HCT116 (cell line): Measurements from ENCODE around the gene IGFBP1. TPM values are rescaled to one million over a fixed set of nuclear protein-coding genes. Genes with fewer than 3 reads are reported as not detected.

Source experiments
- ATAC-seq: fragments of 200-7000 bp; cut with Tn5 transposase; 2 replicates; pipeline ENCODE4 v1.9.1; 2020; ENCODE audit warnings: mild to moderate bottlenecking, moderate library complexity
- BruUV-seq: library from RNA; stranded (reverse); fragments of 400-500 nt; replicated peaks from 2 replicates; lab custom pipeline; 2021; lab: Mats Ljungman, UMichigan
- CTCF ChIA-PET: fragments of 300-600 bp; sonication (Branson Sonifier 250); formaldehyde crosslinking; loops from one replicate; lab custom pipeline; 2021; ENCODE audit warnings: antibody characterized with exemption; lab: Charles Lee
- POLR2A ChIA-PET: fragments of 300-600, 350-600 bp; sonication (Branson Sonifier 250); formaldehyde crosslinking; loops from one replicate; lab custom pipeline; 2021; ENCODE audit warnings: antibody characterized with exemption; lab: Charles Lee
- RAD21 ChIA-PET, 2 experiments: fragments of 300-600 bp; sonication (Branson Sonifier 250); formaldehyde crosslinking; loops; one replicate each; lab custom pipeline; 2023; ENCODE audit warnings: low total read pairs in 2 of 2; ENCODE audit not compliant: uncharacterized antibody in 2 of 2, unreplicated experiment in 2 of 2, low non-redundant PET in 1 of 2; lab: Charles Lee
- DNase-seq: peaks from one replicate; pipeline ENCODE4 v3.0.0-alpha.2; 2010; ENCODE audit warnings: low read depth, low spot score
- H2AFZ ChIP-seq: fragments of 200-600 bp; shearing (Covaris generic), sonication (generic); 2 replicates; pipeline ENCODE4 v1.6.1; 2017; ENCODE audit warnings: low read depth, mixed run types, mixed read lengths, antibody characterized with exemption, low read length; ENCODE audit not compliant: poor library complexity, severe bottlenecking
- H3K27ac ChIP-seq: 2 replicates; pipeline ENCODE4 v1.5.1; 2012; ENCODE audit warnings: low read depth, low read length
- H3K27me3 ChIP-seq: fragments of 200-600 bp; sonication (generic); 2 replicates; pipeline ENCODE4 v1.6.1; 2016; ENCODE audit warnings: mixed run types, low read length, mixed read lengths; ENCODE audit not compliant: insufficient read depth
- H3K36me3 ChIP-seq, 2 experiments: fragments of 200-500 bp in 1 of 2; fragments of 200-600 bp in 1 of 2; sonication (Bioruptor generic) in 1 of 2; sonication (generic) in 1 of 2; 2 replicates each; pipeline versions ENCODE4 v1.5.1 to v1.6.1; 2014 to 2016; ENCODE audit warnings: low read length in 2 of 2, inconsistent platforms in 1 of 2, mixed read lengths in 1 of 2, mixed run types in 1 of 2; ENCODE audit not compliant: insufficient read depth in 2 of 2, control insufficient read depth in 1 of 2
- H3K4me1 ChIP-seq, 2 experiments: fragments of 200-600 bp in 1 of 2; sonication (generic) in 1 of 2; 2 replicates each; pipeline versions ENCODE4 v1.5.1 to v1.6.1; 2012 to 2017; ENCODE audit warnings: low read length in 2 of 2, inconsistent platforms in 1 of 2, mild to moderate bottlenecking in 1 of 2, mixed read lengths in 1 of 2, mixed run types in 1 of 2, moderate library complexity in 1 of 2; ENCODE audit not compliant: insufficient read depth in 2 of 2, control insufficient read depth in 1 of 2
- H3K4me2 ChIP-seq: fragments of 200-600 bp; sonication (generic); 2 replicates; pipeline ENCODE4 v1.6.1; 2017; ENCODE audit warnings: mixed run types, low read length, mixed read lengths
- H3K4me3 ChIP-seq, 2 experiments: fragments of 200-600 bp in 1 of 2; sonication (generic) in 1 of 2; replicated peaks in 1 of 2; 2 replicates each; pipeline ENCODE4 v1.5.1; 2011 to 2016; ENCODE audit warnings: low read length in 2 of 2, control low read depth in 1 of 2, low read depth in 1 of 2, mild to moderate bottlenecking in 1 of 2, mixed read lengths in 1 of 2, mixed run types in 1 of 2
- H3K79me2 ChIP-seq: fragments of 200-600 bp; sonication (generic); 2 replicates; pipeline ENCODE4 v1.6.1; 2017; ENCODE audit warnings: mild to moderate bottlenecking, mixed run types, low read length, moderate library complexity, mixed read lengths; ENCODE audit not compliant: insufficient read depth
- H3K9ac ChIP-seq: fragments of 200-600 bp; sonication (generic); 2 replicates; pipeline ENCODE4 v1.6.1; 2016; ENCODE audit warnings: low read length, mixed read lengths
- H3K9me2 ChIP-seq: fragments of 200-600 bp; sonication (generic), shearing (Covaris generic); 2 replicates; pipeline ENCODE4 v1.6.1; 2017; ENCODE audit warnings: mixed run types, mild to moderate bottlenecking, moderate library complexity; ENCODE audit not compliant: insufficient read depth
- H3K9me3 ChIP-seq, 2 experiments: fragments of 200-500 bp in 1 of 2; fragments of 200-600 bp in 1 of 2; sonication (Bioruptor generic) in 1 of 2; sonication (generic) in 1 of 2; 2 replicates each; pipeline ENCODE4 v1.6.1; 2014 to 2017; ENCODE audit warnings: low read length in 2 of 2, mixed read lengths in 2 of 2, inconsistent platforms in 1 of 2, low read depth in 1 of 2, mild to moderate bottlenecking in 1 of 2, mixed run types in 1 of 2, moderate library complexity in 1 of 2; ENCODE audit not compliant: control insufficient read depth in 1 of 2, insufficient read depth in 1 of 2
- H4K20me1 ChIP-seq: fragments of 200-600 bp; sonication (generic), shearing (Covaris generic); 2 replicates; pipeline ENCODE4 v1.6.1; 2017; ENCODE audit warnings: mixed run types, mild to moderate bottlenecking, moderate library complexity; ENCODE audit not compliant: insufficient read depth
- CBX3 ChIP-seq: IDR thresholded peaks from 2 replicates; pipeline ENCODE4 v1.6.1; 2012; ENCODE audit warnings: low read depth
- EZH2 ChIP-seq: fragments of 200-600 bp; sonication (generic); IDR thresholded peaks from 2 replicates; pipeline ENCODE4 v1.6.1; 2017; ENCODE audit warnings: antibody characterized with exemption, mixed run types
- RAD21 ChIP-seq: IDR thresholded peaks from 2 replicates; pipeline ENCODE4 v1.6.1; 2012; ENCODE audit warnings: low read depth, mild to moderate bottlenecking
- SP1 ChIP-seq: IDR thresholded peaks from 2 replicates; pipeline ENCODE4 v1.6.1; 2012; ENCODE audit warnings: low read depth
- SRF ChIP-seq: IDR thresholded peaks from 2 replicates; pipeline ENCODE4 v1.6.1; 2012; ENCODE audit warnings: low read depth
- ZFX ChIP-seq: fragments of 450-650 bp; IDR thresholded peaks from 2 replicates; pipeline ENCODE4 v1.6.1; 2017
- ZNF274 ChIP-seq: fragments of 200-500 bp; sonication (Bioruptor generic); IDR thresholded peaks from 2 replicates; pipeline ENCODE4 v1.6.1; 2014; ENCODE audit warnings: mild to moderate bottlenecking, low read depth, low read length, inconsistent platforms
- intact Hi-C: fragments of 100-400 bp; cut with micrococcal nuclease; formaldehyde crosslinking; loops from 2 replicates; pipeline ENCODE4 v1.10.0; 2022
- total RNA-seq: library from RNA; stranded (reverse); gene quantifications from one replicate; pipeline ENCODE4 v1.2.1, GENCODE V29; 2021; ENCODE audit not compliant: unreplicated experiment
- TF ChIP-seq, protein P1 (sequence below), 3 experiments: fragments of 200-600 bp in 1 of 3; sonication (generic) in 1 of 3; IDR thresholded peaks in 2 of 3; conservative IDR thresholded peaks in 1 of 3; 2 replicates each; pipeline ENCODE4 v1.5.1; 2012 to 2017; ENCODE audit warnings: low read depth in 2 of 3, low read length in 2 of 3, antibody characterized with exemption in 1 of 3, borderline replicate concordance in 1 of 3, control low read depth in 1 of 3, mild to moderate bottlenecking in 1 of 3, mixed read lengths in 1 of 3, mixed run types in 1 of 3, moderate library complexity in 1 of 3; ENCODE audit not compliant: insufficient read depth in 1 of 3
- TF ChIP-seq, protein P2 (sequence below): IDR thresholded peaks from 2 replicates; pipeline ENCODE4 v1.6.1; 2011; ENCODE audit warnings: mild to moderate bottlenecking, low read length, moderate library complexity; ENCODE audit not compliant: insufficient replicate concordance; ENCODE audit errors: extremely low read depth
- TF ChIP-seq, protein P3 (sequence below): IDR thresholded peaks from 2 replicates; pipeline ENCODE4 v1.6.1; 2012

The IGFBP1 gene
- total RNA-seq, 1 experiment from 2014 or later: 0.20 TPM

DNA sequence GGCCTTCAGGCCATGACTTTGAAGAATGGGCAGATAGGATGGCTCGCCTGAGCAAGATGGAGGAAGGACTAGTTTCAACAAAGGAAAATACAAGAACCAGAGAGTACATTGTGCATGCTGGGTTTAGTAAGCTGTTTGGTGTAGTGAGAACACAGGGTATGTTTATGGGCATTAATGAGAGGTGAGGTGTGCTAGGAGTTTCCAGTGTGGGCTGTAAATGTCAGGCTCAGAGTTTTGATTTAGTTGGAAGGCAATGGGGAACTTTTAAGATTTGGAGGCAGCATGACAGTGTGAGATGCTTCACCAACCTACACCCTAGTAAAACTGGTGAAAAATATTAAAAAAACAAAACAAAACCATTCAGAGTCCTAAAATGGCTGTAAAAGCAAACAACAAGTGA lies 13.3 kb downstream of the IGFBP1 start:
- ChIA-PET POLR2A (no interaction called here), CTCF (interaction anchor here (0.9 kb wide), 1 partner anchor 30 kb away, joined by 3 read pairs; no protein-coding TSS in a partner anchor), RAD21 (no interaction called here)
- no peaks in the 10 kb centered on the region for H3K79me2 ChIP-seq
- TF ChIP-seq, protein P1, sequence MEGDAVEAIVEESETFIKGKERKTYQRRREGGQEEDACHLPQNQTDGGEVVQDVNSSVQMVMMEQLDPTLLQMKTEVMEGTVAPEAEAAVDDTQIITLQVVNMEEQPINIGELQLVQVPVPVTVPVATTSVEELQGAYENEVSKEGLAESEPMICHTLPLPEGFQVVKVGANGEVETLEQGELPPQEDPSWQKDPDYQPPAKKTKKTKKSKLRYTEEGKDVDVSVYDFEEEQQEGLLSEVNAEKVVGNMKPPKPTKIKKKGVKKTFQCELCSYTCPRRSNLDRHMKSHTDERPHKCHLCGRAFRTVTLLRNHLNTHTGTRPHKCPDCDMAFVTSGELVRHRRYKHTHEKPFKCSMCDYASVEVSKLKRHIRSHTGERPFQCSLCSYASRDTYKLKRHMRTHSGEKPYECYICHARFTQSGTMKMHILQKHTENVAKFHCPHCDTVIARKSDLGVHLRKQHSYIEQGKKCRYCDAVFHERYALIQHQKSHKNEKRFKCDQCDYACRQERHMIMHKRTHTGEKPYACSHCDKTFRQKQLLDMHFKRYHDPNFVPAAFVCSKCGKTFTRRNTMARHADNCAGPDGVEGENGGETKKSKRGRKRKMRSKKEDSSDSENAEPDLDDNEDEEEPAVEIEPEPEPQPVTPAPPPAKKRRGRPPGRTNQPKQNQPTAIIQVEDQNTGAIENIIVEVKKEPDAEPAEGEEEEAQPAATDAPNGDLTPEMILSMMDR (IDR thresholded peaks at IDR 0.05 in 2 of 3, conservative IDR thresholded peaks at IDR 0.05 in 1 of 3; ENCODE audit: borderline replicate concordance in 1 of 3, insufficient read depth in 1 of 3, low read depth in 2 of 3, low read length in 2 of 3): no peak
- TF ChIP-seq, protein P2, sequence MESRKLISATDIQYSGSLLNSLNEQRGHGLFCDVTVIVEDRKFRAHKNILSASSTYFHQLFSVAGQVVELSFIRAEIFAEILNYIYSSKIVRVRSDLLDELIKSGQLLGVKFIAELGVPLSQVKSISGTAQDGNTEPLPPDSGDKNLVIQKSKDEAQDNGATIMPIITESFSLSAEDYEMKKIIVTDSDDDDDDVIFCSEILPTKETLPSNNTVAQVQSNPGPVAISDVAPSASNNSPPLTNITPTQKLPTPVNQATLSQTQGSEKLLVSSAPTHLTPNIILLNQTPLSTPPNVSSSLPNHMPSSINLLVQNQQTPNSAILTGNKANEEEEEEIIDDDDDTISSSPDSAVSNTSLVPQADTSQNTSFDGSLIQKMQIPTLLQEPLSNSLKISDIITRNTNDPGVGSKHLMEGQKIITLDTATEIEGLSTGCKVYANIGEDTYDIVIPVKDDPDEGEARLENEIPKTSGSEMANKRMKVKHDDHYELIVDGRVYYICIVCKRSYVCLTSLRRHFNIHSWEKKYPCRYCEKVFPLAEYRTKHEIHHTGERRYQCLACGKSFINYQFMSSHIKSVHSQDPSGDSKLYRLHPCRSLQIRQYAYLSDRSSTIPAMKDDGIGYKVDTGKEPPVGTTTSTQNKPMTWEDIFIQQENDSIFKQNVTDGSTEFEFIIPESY: no peak
- TF ChIP-seq RAD21: no peak
- TF ChIP-seq, protein P3, sequence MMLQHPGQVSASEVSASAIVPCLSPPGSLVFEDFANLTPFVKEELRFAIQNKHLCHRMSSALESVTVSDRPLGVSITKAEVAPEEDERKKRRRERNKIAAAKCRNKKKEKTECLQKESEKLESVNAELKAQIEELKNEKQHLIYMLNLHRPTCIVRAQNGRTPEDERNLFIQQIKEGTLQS: no peak
- TF ChIP-seq SRF: no peak
- TF ChIP-seq ZNF274: no peak
- TF ChIP-seq SP1: no peak
- no peak for TF ChIP-seq ZFX
- no peak for TF ChIP-seq EZH2
- TF ChIP-seq CBX3: no peak
- DNase-seq (no peak), ATAC-seq (no peak)
- intact Hi-C loops: no loop called here
- H2AFZ ChIP-seq: no peak overlapping the region
- no peaks in the 10 kb centered on the region for H3K9me2 ChIP-seq
- H3K4me3 ChIP-seq: no peak overlapping the region
- no TSS peak for BruUV-seq
- no peaks in the 10 kb centered on the region for H3K36me3 ChIP-seq
- H3K27ac ChIP-seq: no peak overlapping the region
- no peak overlapping the region for H3K4me2 ChIP-seq
- no peaks in the 10 kb centered on the region for H4K20me1 ChIP-seq
- H3K27me3 ChIP-seq: no peaks in the 10 kb centered on the region
- no peaks in the 10 kb centered on the region for H3K4me1 ChIP-seq
- H3K9ac ChIP-seq: no peak overlapping the region
- no peaks in the 10 kb centered on the region for H3K9me3 ChIP-seq
